H1 (cell line): ENCODE results near the gene SNX12. TPM values are rescaled to one million over a fixed set of nuclear protein-coding genes. Genes with fewer than 3 reads are reported as not detected.
"Not testable (repeated sequence)": the region's sequence is repeated elsewhere in the genome, so short reads cannot be mapped to it uniquely, and the experiment has no call there.

Experiments used
- CTCF ChIA-PET: fragments of 300-600 bp; sonication (Branson Sonifier 250); formaldehyde crosslinking; loops from one replicate; lab custom pipeline; 2021; ENCODE audit not compliant: partially characterized antibody; lab: Charles Lee
- POLR2A ChIA-PET: fragments of 300-600 bp; sonication (Branson Sonifier 250); formaldehyde crosslinking; loops from one replicate; lab custom pipeline; 2021; ENCODE audit warnings: inconsistent platforms; ENCODE audit not compliant: partially characterized antibody; lab: Charles Lee
- DNase-seq, 2 experiments: peaks; one replicate each; pipeline versions ENCODE4 v3.0.0 to v3.0.0-alpha.2; 2010 to 2022; ENCODE audit warnings: low spot score in 2 of 2, low read depth in 1 of 2, mixed read lengths in 1 of 2
- FAIRE-seq: peaks from 2 replicates; lab custom pipeline; 2011; peaks lifted over from hg19 to GRCh38; lab: Jason Lieb, UNC
- H2AFZ ChIP-seq: 2 replicates; pipeline ENCODE4 v1.8.1; 2012; ENCODE audit warnings: low read length, inconsistent platforms
- H2AK5ac ChIP-seq: 2 replicates; pipeline ENCODE4 v1.6.1; 2013; ENCODE audit warnings: low read depth, low read length
- H2BK120ac ChIP-seq: replicated peaks from 2 replicates; pipeline ENCODE3; 2013; ENCODE audit warnings: low read depth, low read length, inconsistent platforms
- H2BK12ac ChIP-seq: 2 replicates; pipeline ENCODE4 v1.6.1; 2013; ENCODE audit warnings: low read depth, low read length
- H2BK15ac ChIP-seq: 2 replicates; pipeline ENCODE4 v1.6.1; 2013; ENCODE audit warnings: low read length
- H2BK20ac ChIP-seq: 2 replicates; pipeline ENCODE4 v1.6.1; 2013; ENCODE audit warnings: low read length
- H2BK5ac ChIP-seq: 2 replicates; pipeline ENCODE4 v1.6.1; 2013; ENCODE audit warnings: low read depth, low read length
- H3K14ac ChIP-seq: 2 replicates; pipeline ENCODE4 v1.6.1; 2013; ENCODE audit warnings: inconsistent platforms; ENCODE audit not compliant: insufficient read length
- H3K18ac ChIP-seq: 2 replicates; pipeline ENCODE4 v1.6.1; 2013; ENCODE audit warnings: low read length; ENCODE audit errors: extremely low read depth
- H3K23ac ChIP-seq: 2 replicates; pipeline ENCODE4 v1.6.1; 2013; ENCODE audit warnings: inconsistent platforms; ENCODE audit not compliant: insufficient read length
- H3K23me2 ChIP-seq: 2 replicates; pipeline ENCODE4 v1.6.1; 2013; ENCODE audit warnings: low read depth, low read length
- H3K27ac ChIP-seq: 2 replicates; pipeline ENCODE4 v1.6.1; 2011; ENCODE audit warnings: low read depth, low read length, inconsistent platforms
- H3K27me3 ChIP-seq, 4 experiments: replicated peaks in 1 of 4; 1 replicate in 1 of 4; 2 replicates in 3 of 4; pipeline versions ENCODE4 v1.6.1 to v1.8.1; 2011 to 2013; ENCODE audit warnings: low read length in 3 of 4, mild to moderate bottlenecking in 3 of 4, inconsistent platforms in 2 of 4, mixed read lengths in 2 of 4, moderate library complexity in 1 of 4; ENCODE audit not compliant: control insufficient read depth in 3 of 4, insufficient read depth in 3 of 4; ENCODE audit errors: extremely low read depth in 1 of 4
- H3K36me3 ChIP-seq, 4 experiments: 2 replicates each; pipeline versions ENCODE4 v1.6.1 to v1.8.1; 2011 to 2013; ENCODE audit warnings: mild to moderate bottlenecking in 4 of 4, low read length in 3 of 4, moderate library complexity in 2 of 4, control low read depth in 1 of 4, inconsistent platforms in 1 of 4; ENCODE audit not compliant: insufficient read depth in 4 of 4, control insufficient read depth in 2 of 4
- H3K4ac ChIP-seq: replicated peaks from 2 replicates; pipeline ENCODE3; 2013; ENCODE audit warnings: low read length, low read depth, mixed read lengths, inconsistent platforms; ENCODE audit not compliant: insufficient read length
- H3K4me1 ChIP-seq, 4 experiments: replicated peaks in 1 of 4; 1 replicate in 1 of 4; 2 replicates in 3 of 4; pipeline versions ENCODE4 v1.6.1 to v1.8.1; 2011 to 2013; ENCODE audit warnings: low read length in 3 of 4, inconsistent platforms in 2 of 4, mixed read lengths in 1 of 4; ENCODE audit not compliant: insufficient read depth in 4 of 4, control insufficient read depth in 3 of 4
- H3K4me2 ChIP-seq, 2 experiments: 2 replicates each; pipeline versions ENCODE4 v1.6.1 to v1.8.1; 2011 to 2013; ENCODE audit warnings: low read depth in 2 of 2, low read length in 2 of 2, control low read depth in 1 of 2, inconsistent platforms in 1 of 2, mild to moderate bottlenecking in 1 of 2; ENCODE audit not compliant: insufficient read depth in 1 of 2
- H3K4me3 ChIP-seq, 4 experiments: fragments of 200-600, 300-600 bp in 1 of 4; sonication (generic), shearing (Covaris generic), sonication (Bioruptor Twin) in 1 of 4; 2 replicates each; pipeline versions ENCODE4 v1.5.1 to v1.8.1; 2011 to 2016; ENCODE audit warnings: low read length in 4 of 4, low read depth in 3 of 4, control low read depth in 2 of 4, inconsistent platforms in 2 of 4, mild to moderate bottlenecking in 2 of 4, mixed read lengths in 1 of 4, moderate library complexity in 1 of 4; ENCODE audit not compliant: insufficient read depth in 2 of 4; ENCODE audit errors: extremely low read depth in 1 of 4
- H3K56ac ChIP-seq: replicated peaks from 2 replicates; pipeline ENCODE3; 2013; ENCODE audit warnings: low read depth, mild to moderate bottlenecking, mixed read lengths, low read length, inconsistent platforms; ENCODE audit not compliant: insufficient read length
- H3K79me1 ChIP-seq: 2 replicates; pipeline ENCODE4 v1.6.1; 2013; ENCODE audit warnings: low read depth, low read length, control low read depth
- H3K79me2 ChIP-seq, 2 experiments: 2 replicates each; pipeline versions ENCODE4 v1.6.1 to v1.8.1; 2012 to 2013; ENCODE audit warnings: low read length in 2 of 2, mild to moderate bottlenecking in 2 of 2, inconsistent platforms in 1 of 2; ENCODE audit not compliant: insufficient read depth in 2 of 2, control insufficient read depth in 1 of 2
- H3K9ac ChIP-seq, 4 experiments: replicated peaks in 1 of 4; 1 replicate in 1 of 4; 2 replicates in 3 of 4; pipeline versions ENCODE4 v1.6.1 to v1.8.1; 2011 to 2013; ENCODE audit warnings: low read depth in 3 of 4, low read length in 3 of 4, control low read depth in 2 of 4, mild to moderate bottlenecking in 2 of 4, moderate library complexity in 2 of 4, inconsistent platforms in 1 of 4; ENCODE audit errors: extremely low read depth in 1 of 4
- H3K9me3 ChIP-seq, 2 experiments: 2 replicates each; pipeline versions ENCODE4 v1.6.1 to v1.8.1; 2012 to 2013; ENCODE audit warnings: mild to moderate bottlenecking in 2 of 2, moderate library complexity in 2 of 2, control low read depth in 1 of 2, inconsistent platforms in 1 of 2, low read depth in 1 of 2, low read length in 1 of 2, mixed read lengths in 1 of 2; ENCODE audit not compliant: insufficient read depth in 2 of 2
- H4K20me1 ChIP-seq, 2 experiments: replicated peaks in 1 of 2; 2 replicates each; pipeline versions ENCODE3 to v1.8.1; 2011 to 2013; ENCODE audit warnings: inconsistent platforms in 2 of 2, low read length in 2 of 2, mild to moderate bottlenecking in 1 of 2; ENCODE audit not compliant: insufficient read depth in 2 of 2, control insufficient read depth in 1 of 2
- H4K5ac ChIP-seq: 2 replicates; pipeline ENCODE4 v1.6.1; 2013; ENCODE audit warnings: low read length, low read depth, mixed read lengths, inconsistent platforms; ENCODE audit not compliant: insufficient read length
- H4K8ac ChIP-seq: 2 replicates; pipeline ENCODE4 v1.8.0; 2013; ENCODE audit warnings: mild to moderate bottlenecking, moderate library complexity, low read length, inconsistent platforms; ENCODE audit not compliant: insufficient read depth; ENCODE audit errors: extremely low read depth
- H4K91ac ChIP-seq: replicated peaks from 2 replicates; pipeline ENCODE3; 2013; ENCODE audit warnings: low read length, mixed read lengths, inconsistent platforms; ENCODE audit not compliant: insufficient read length
- WGBS, 2 experiments: shearing (Covaris generic) in 1 of 2; methylation state at CpG; one replicate each; pipeline versions ENCODE4 v1.1.6 to v1.1.7; 2013 to 2015; ENCODE audit warnings: low lambda C conversion rate in 2 of 2, mixed read lengths in 2 of 2, inconsistent platforms in 1 of 2, low coverage in 1 of 2, missing lambda C conversion rate in 1 of 2; ENCODE audit not compliant: insufficient replicate concordance in 2 of 2, insufficient coverage in 1 of 2, insufficient read length in 1 of 2; ENCODE audit errors: extremely low coverage in 1 of 2, missing lambda C conversion rate in 1 of 2; 5-methylcytosine and 5-hydroxymethylcytosine counted together
- polyA plus RNA-seq, 7 experiments: library from polyadenylated mRNA; depleted of rRNA in 3 of 7; stranded (reverse) in 5 of 7; unstranded in 2 of 7; fragments of >200 nt in 5 of 7; fragments of 200-250 nt in 2 of 7; gene quantifications; 1 replicate in 5 of 7; 2 replicates in 1 of 7; 4 replicates in 1 of 7; pipeline versions ENCODE4 v1.2.1 to v1.2.3, GENCODE V29; 2011 to 2013; ENCODE audit warnings: missing spikeins in 2 of 7, mixed read lengths in 2 of 7
- total RNA-seq: library from RNA; stranded (reverse); fragmentation: NEBNext Ultra II Directional; extraction: Animal tissue kit (Norgen Biotek cat#: 25700); gene quantifications from 2 replicates; pipeline ENCODE4 v1.2.1, GENCODE V29; 2021

SNX12 gene
- total and polyA plus RNA-seq, 2 of the 8 experiments (the other 6 are each of a cell fraction or from before 2014, with no cell fraction given) = 72.1 to 74.2 TPM

GRCh38 chrX:71047891-71048290 lies 20.2 kb downstream of the SNX12 start:
- H2BK120ac ChIP-seq, H4K5ac ChIP-seq, H3K36me3 ChIP-seq, H3K27me3 ChIP-seq, H3K23ac ChIP-seq, H2AK5ac ChIP-seq, H2AFZ ChIP-seq, H2BK12ac ChIP-seq, H2BK15ac ChIP-seq, FAIRE-seq, H3K23me2 ChIP-seq, H3K79me1 ChIP-seq, H3K56ac ChIP-seq, H2BK20ac ChIP-seq, H3K27ac ChIP-seq, CTCF ChIA-PET, H3K9me3 ChIP-seq, H3K9ac ChIP-seq, H3K4me2 ChIP-seq, H3K4me1 ChIP-seq, H4K8ac ChIP-seq, H4K91ac ChIP-seq, DNase-seq, H2BK5ac ChIP-seq, H3K18ac ChIP-seq, H3K4ac ChIP-seq, POLR2A ChIA-PET, H4K20me1 ChIP-seq, H3K14ac ChIP-seq, H3K79me2 ChIP-seq, H3K4me3 ChIP-seq: not testable (repeated sequence)
- 94% methylated on average over 2 of the region's 8 CpGs; no CpG with 5 or more reads in 1 of the 2 experiments for WGBS, 2 experiments
